Colonic mucosa (tissue), 4 donors: ENCODE results near the gene PRCC. TPM values are rescaled to one million over a fixed set of nuclear protein-coding genes. Genes with fewer than 3 reads are reported as not detected.

Experiments
- DNase-seq: peaks from one replicate; pipeline ENCODE4 v3.0.0-alpha.2; 2020
- H3K27ac ChIP-seq: fragments of 200-600 bp; one replicate; pipeline ENCODE4 v1.8.0; 2021
- H3K27me3 ChIP-seq: fragments of 200-600 bp; one replicate; pipeline ENCODE4 v1.8.0; 2021
- H3K36me3 ChIP-seq: fragments of 200-600 bp; one replicate; pipeline ENCODE4 v1.8.0; 2021
- H3K4me1 ChIP-seq: fragments of 200-600 bp; one replicate; pipeline ENCODE4 v1.8.0; 2021; ENCODE audit warnings: mild to moderate bottlenecking
- H3K4me3 ChIP-seq: fragments of 200-600 bp; one replicate; pipeline ENCODE4 v1.8.0; 2021
- H3K9ac ChIP-seq, 2 donors: one replicate each; pipeline ENCODE4 v1.7.0; 2013; ENCODE audit warnings: control low read depth in 2 of 2, low read depth in 2 of 2, low read length in 2 of 2
- H3K9me3 ChIP-seq: fragments of 200-600 bp; one replicate; pipeline ENCODE4 v1.8.0; 2021
- intact Hi-C: fragments of 100-400 bp; cut with DNase I; formaldehyde crosslinking; loops from one replicate; pipeline ENCODE4 v1.14.1; 2022
- total RNA-seq, 2 donors: library from RNA; stranded (reverse); fragmentation: NEBNext Ultra II Directional in 1 of 2; extraction: Animal tissue kit (Norgen Biotek cat#: 25700) in 1 of 2; gene quantifications; one replicate each; pipeline ENCODE4 v1.2.1, GENCODE V29; 2021
- TF ChIP-seq, protein P1 (sequence below): fragments of 200-600 bp; IDR thresholded peaks from one replicate; pipeline ENCODE4 v1.8.0; 2022; ENCODE audit warnings: antibody characterized with exemption, mild to moderate bottlenecking
- donor health status: healthy.
- donor health status: DM: no; HTN: no; CAD: no.
- donor health status: DM: no; HTN: no; CAD: no.

Gene PRCC
- total RNA-seq, 2 donors from 2014 or later, result 57.1 to 58.7 TPM

DNA sequence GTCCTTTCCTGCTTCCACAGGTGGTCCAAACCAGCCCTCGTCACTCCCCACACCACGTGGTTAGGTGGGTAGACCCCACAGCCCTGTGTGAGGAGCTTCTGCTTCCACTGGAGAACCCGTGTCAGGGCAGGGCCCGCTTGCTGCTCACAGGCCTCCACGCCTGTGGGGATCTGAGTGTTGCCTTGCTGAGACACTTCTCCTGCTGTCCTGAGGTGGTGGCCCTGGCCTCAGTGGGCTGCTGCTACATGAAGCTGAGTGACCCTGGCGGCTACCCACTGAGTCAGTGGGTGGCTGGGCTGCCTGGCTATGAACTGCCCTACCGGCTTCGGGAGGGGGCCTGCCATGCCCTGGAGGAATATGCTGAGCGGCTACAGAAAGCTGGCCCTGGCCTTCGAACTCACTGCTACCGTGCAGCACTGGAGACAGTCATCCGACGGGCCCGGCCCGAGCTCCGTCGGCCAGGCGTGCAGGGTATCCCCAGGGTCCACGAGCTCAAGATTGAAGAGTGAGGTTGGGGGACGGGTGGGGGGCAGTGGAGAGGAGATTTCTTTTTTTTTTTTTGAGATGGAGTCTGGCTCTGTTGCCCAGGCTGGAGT is 33.2 kb upstream of the PRCC start:
- no peaks in the 10 kb centered on the region for H3K4me1 ChIP-seq
- TF ChIP-seq, protein P1, sequence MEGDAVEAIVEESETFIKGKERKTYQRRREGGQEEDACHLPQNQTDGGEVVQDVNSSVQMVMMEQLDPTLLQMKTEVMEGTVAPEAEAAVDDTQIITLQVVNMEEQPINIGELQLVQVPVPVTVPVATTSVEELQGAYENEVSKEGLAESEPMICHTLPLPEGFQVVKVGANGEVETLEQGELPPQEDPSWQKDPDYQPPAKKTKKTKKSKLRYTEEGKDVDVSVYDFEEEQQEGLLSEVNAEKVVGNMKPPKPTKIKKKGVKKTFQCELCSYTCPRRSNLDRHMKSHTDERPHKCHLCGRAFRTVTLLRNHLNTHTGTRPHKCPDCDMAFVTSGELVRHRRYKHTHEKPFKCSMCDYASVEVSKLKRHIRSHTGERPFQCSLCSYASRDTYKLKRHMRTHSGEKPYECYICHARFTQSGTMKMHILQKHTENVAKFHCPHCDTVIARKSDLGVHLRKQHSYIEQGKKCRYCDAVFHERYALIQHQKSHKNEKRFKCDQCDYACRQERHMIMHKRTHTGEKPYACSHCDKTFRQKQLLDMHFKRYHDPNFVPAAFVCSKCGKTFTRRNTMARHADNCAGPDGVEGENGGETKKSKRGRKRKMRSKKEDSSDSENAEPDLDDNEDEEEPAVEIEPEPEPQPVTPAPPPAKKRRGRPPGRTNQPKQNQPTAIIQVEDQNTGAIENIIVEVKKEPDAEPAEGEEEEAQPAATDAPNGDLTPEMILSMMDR, result no peak
- DNase-seq, result no peak
- H3K4me3 ChIP-seq, result no peak overlapping the region
- intact Hi-C loops, result no loop called here
- peaks cover 3% of the 10 kb centered on the region for H3K36me3 ChIP-seq
- H3K27ac ChIP-seq, result no peak overlapping the region
- no peaks in the 10 kb centered on the region for H3K27me3 ChIP-seq
- H3K9ac ChIP-seq, result no peak overlapping the region
- no peaks in the 10 kb centered on the region for H3K9me3 ChIP-seq

DNA sequence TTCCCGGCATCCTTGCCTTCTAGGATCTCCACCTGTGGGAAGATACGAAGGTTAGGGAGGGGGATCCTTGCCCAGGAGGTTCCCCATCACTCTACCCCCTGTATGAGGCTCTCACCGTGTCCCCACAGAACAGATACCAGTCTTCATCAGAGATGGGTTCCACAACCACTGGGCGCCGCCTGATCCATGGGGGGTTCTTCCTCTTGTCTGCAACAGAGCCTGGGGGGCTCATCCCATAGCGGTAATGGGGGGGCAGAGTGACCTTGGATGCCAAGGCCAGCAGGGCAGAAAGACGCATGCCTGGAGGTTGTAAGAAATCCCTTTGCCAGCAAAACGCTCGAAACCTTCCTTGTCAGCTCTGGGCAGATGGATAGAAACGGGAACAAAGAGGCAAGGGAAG is 28.9 kb upstream of the PRCC start:
- no peaks in the 10 kb centered on the region for H3K27me3 ChIP-seq
- H3K9me3 ChIP-seq, result no peaks in the 10 kb centered on the region
- TF ChIP-seq, protein P1, result no peak
- intact Hi-C loops, result loop anchor here (5.0 kb wide), 1 partner anchor 34 kb away; no protein-coding TSS in a partner anchor
- no peak overlapping the region for H3K27ac ChIP-seq
- peaks cover 3% of the 10 kb centered on the region for H3K36me3 ChIP-seq
- DNase-seq, result no peak
- no peaks in the 10 kb centered on the region for H3K4me1 ChIP-seq
- H3K9ac ChIP-seq, result no peak overlapping the region
- H3K4me3 ChIP-seq, result no peak overlapping the region

DNA sequence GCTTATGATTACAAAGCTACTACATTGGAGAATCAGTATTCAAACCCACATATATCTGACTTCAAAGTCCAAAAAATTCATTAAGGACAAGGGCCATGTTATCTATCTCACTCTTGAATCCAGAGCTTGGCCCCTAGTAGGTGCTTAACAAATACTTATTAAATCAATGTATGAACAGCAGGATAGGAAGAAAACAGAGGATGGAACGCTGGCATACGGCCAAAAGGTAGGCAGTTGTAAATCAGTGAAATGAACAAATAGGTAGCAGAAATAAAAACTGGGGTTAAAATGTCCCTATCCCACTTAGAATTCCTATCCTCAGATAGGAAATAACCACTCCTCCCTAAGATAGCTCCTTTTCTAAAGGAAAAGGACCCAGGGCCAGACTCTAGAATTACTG is 28.4 kb upstream of the PRCC start:
- no peak overlapping the region for H3K27ac ChIP-seq
- no peak overlapping the region for H3K9ac ChIP-seq
- H3K27me3 ChIP-seq, result no peaks in the 10 kb centered on the region
- no peaks in the 10 kb centered on the region for H3K9me3 ChIP-seq
- H3K36me3 ChIP-seq, result peaks cover 2% of the 10 kb centered on the region
- no peak for DNase-seq
- TF ChIP-seq, protein P1, result no peak
- H3K4me1 ChIP-seq, result no peaks in the 10 kb centered on the region
- H3K4me3 ChIP-seq, result no peak overlapping the region
- intact Hi-C loops, result loop anchor here (5.0 kb wide), 1 partner anchor 33 kb away; no protein-coding TSS in a partner anchor

DNA sequence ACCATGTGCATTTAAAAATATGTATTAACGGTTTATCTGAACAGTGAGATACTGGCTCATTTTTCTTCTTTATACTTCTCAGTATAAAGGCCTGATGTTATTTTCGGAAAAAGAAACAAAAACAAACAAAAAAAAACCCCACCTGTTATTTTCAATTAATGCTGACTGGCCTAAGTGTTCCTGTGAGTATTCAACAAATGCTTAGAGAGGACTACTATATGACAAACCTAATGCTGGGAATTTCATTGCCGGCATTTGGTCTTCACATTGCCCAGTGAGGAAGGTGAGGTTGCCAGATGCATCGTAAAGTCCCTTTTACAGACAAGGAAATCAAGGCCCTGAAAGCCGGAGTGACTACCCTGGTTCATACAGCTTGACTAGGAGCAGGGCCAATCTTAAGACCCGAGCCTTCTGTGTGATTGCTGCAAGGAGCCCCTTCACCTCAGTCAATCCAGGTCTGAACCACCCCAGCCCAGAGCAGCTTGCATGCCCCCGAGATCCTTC is 27.0 kb upstream of the PRCC start:
- Histone ChIP-seq H3K36me3 (no peaks in the 10 kb centered on the region), H3K27me3 (no peaks in the 10 kb centered on the region), H3K4me3 (peak overlapping the region; percentile 46), H3K9me3 (no peaks in the 10 kb centered on the region), H3K4me1 (no peaks in the 10 kb centered on the region), H3K9ac (peak overlapping the region; percentile 80 to 89), H3K27ac (peak overlapping the region; percentile 30)
- DNase-seq, result no peak
- intact Hi-C loops, result no loop called here
- TF ChIP-seq, protein P1, result no peak

DNA sequence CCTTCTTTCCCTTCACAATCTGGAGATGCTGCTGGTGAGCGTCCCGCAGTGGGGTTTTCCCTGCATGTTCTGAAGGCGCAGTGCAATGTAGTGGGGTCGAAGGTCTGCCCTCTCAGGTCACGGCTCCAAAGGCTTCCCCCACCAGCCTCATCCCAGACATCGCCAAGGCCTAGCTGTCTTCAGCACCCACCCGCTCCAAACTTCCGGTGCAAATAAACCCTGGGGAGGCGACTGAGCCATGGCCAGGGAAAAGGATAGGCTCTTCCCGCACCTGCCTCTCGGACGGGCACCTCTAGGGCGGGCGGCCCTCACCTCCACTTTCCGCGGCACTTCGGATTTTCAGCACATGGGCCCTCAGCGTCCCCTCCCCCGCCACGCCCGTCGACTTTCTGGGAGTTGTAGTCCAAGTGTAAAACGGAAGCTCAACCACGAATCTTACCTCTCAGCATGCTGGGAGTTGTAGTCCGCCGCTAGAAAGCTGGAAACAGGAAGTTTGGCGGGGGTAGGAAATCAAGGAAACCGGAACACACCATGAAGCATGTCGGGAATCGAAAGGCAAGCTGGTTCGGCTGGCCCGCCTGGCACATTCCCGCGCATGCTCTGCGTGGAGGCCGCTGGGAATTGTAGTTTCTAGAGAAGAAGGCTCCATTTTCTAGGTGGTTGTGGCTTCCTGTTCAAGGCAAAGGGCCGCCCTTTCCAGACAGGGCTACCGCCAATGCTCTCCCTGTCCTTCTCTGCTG is 26.4 kb upstream of the PRCC start, which contains the start of gene MRPL24:
MRPL24 (minus strand) TSS at position 348 of the 740 bp plus-strand sequence. CDS start 2,384 bp downstream, outside the sequence.
- no peaks in the 10 kb centered on the region for H3K36me3 ChIP-seq
- intact Hi-C loops, result no loop called here
- H3K9me3 ChIP-seq, result no peaks in the 10 kb centered on the region
- H3K27ac ChIP-seq, result peak within 1 kb of the TSS; percentile 62
- peaks cover under 1% of the 10 kb centered on the region for H3K4me1 ChIP-seq
- H3K4me3 ChIP-seq, result peak within 1 kb of the TSS; percentile 46
- peak within 1 kb of the TSS; percentile 80 to 89 for H3K9ac ChIP-seq
- TF ChIP-seq, protein P1, result no peak
- DNase-seq, result peak; percentile 99
- no peaks in the 10 kb centered on the region for H3K27me3 ChIP-seq
